C4-2B (cell line): ENCODE results near the gene CCDC34.
"Not testable (repeated sequence)": the region's sequence is repeated elsewhere in the genome, so short reads cannot be mapped to it uniquely, and the experiment has no call there.

Source experiments
- H3K27ac ChIP-seq: fragments of 450-650 bp; 2 replicates; pipeline ENCODE4 v1.5.1; 2017
- ZFX ChIP-seq: fragments of 450-650 bp; IDR thresholded peaks from 2 replicates; pipeline ENCODE4 v1.6.1; 2017
- TF ChIP-seq, protein P1 (sequence below): fragments of 450-650 bp; conservative IDR thresholded peaks from 2 replicates; pipeline ENCODE4 v1.5.1; 2017; ENCODE audit warnings: mild to moderate bottlenecking

CCDC34 gene

DNA sequence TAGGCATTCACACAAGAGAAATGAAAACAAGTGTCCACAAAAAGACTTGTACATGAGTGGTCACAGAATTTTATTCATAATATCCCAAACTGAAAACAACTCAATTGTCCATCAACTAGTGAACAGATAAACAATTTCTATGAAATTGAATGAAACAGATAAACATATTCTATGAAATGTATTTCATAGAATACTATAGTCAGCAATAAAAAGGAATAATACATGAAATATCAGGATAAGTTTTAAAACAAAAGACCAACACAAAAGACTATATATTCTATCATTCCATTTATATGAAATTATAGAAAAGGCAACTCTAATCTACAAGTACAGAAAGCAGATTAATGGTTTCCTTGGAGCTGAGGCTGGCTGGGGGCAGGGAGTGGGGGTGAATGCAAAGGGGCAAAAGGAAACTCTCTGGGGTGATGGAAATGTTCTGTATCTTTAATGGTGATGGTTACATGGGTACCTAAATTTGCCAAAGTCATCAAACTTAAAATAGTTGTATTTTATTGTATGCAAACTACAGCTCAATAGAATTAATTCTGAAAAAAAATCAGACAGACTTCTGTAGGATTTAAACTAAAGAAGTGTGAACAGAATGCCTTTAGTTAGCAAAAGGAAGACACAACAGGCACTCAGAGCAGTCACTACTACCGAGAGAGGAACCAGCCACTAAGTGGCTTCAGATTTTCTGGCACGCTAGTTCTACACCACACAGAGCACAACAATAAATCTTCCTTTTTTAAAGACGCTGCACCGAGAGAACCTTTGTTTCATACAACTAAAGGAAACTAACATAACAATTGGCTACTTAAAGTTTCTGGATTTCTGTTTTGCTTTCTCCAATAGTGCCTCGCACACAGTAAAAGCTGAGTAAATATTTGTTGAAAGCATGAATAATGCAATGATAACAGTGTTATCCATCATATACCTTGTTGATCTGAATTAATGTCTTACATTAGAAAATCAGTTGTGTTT is 15.4 kb downstream of the CCDC34 start:
- no peak overlapping the region for H3K27ac ChIP-seq
- TF ChIP-seq, protein P1, sequence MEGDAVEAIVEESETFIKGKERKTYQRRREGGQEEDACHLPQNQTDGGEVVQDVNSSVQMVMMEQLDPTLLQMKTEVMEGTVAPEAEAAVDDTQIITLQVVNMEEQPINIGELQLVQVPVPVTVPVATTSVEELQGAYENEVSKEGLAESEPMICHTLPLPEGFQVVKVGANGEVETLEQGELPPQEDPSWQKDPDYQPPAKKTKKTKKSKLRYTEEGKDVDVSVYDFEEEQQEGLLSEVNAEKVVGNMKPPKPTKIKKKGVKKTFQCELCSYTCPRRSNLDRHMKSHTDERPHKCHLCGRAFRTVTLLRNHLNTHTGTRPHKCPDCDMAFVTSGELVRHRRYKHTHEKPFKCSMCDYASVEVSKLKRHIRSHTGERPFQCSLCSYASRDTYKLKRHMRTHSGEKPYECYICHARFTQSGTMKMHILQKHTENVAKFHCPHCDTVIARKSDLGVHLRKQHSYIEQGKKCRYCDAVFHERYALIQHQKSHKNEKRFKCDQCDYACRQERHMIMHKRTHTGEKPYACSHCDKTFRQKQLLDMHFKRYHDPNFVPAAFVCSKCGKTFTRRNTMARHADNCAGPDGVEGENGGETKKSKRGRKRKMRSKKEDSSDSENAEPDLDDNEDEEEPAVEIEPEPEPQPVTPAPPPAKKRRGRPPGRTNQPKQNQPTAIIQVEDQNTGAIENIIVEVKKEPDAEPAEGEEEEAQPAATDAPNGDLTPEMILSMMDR: no peak
- TF ChIP-seq ZFX: no peak

DNA sequence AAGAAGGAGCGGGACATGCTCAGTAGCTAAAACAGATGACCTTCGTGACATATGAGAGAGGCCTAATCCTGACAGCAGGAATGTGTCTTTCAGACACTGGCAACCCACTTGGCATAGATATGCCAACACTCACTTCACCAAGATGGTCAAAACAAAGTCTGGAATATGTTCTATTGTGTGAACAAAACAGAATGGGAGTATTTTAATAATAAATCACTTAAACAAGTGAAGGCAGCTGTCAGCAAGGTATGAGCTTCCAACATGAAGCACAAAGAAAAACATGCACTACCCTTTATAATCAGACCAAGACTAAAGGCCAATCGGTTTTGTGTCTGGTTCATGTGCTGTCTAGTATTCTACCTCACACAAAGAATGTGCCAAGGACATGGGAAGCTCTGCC is 23.1 kb downstream of the CCDC34 start:
- TF ChIP-seq ZFX: no peak
- TF ChIP-seq, protein P1: no peak
- H3K27ac ChIP-seq: no peak overlapping the region

DNA sequence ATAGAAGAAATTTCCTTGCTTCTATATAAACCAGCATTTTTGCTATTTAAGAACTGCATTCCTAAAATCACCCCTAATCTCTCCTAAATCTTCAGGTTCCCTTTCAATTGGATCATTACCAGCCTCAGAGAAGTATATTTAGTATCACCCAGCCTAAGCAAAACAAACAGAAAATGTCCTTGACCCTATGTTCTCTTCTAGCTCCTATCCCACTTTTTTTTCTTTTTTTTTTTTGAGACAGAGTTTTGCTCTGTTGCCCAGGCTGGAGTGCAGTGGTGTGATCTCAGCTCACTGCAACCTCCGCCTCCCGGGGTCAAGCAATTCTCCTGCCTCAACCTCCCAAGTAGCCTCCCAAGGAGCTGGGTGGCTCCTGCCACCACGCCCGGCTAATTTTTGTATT is 28.3 kb downstream of the CCDC34 start:
- not testable (repeated sequence) for H3K27ac ChIP-seq

DNA sequence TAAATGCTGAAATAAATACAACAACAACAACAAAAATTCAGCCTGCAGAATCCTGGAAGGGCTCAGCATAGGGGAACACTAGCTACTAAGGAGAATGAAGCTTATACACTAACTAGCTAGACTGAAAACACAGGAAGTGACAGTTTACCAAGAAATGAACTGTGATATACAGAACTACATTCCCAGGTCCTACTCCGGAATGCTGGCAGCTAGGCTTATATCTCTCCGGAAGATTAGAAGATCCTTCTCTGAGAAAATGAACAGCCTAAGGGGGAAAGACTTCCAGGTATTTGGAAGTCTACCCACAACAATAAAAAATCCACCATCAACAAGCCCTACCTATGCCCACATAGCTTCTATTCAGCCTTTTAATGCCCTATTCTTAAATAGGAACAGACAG is 31.0 kb downstream of the CCDC34 start:
- no peak overlapping the region for H3K27ac ChIP-seq
- TF ChIP-seq ZFX: no peak
- TF ChIP-seq, protein P1: no peak

DNA sequence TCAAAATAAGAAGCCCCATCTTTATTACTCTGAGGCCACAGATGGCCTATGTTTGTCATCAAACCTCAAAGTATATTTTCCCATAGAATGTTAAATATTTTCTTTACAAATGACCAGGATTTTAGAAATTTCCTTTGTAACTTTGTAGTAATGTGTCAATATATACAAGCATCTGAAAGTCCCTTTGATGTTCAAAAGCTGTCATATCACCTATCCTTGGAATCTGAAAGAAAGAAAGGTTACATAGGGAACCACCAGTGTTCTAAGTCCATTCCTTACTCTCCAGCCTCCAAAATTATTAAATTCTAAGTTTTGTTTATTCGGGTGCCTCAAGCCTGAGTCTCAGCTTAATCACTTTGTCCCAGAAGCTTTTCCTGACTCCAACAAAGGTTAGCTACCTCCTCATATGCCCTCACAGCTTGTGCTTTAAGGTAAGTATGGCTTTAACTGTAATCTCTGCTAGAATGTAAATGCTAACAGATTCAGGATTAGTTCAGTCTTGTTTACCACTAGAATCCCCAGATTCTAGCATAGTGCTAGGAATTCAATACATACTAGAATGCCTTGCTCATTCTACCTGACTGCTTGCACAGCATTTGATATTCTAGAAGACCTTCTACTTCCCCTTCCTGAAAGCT is 32.3 kb downstream of the CCDC34 start:
- TF ChIP-seq ZFX: no peak
- TF ChIP-seq, protein P1: no peak
- no peak overlapping the region for H3K27ac ChIP-seq

DNA sequence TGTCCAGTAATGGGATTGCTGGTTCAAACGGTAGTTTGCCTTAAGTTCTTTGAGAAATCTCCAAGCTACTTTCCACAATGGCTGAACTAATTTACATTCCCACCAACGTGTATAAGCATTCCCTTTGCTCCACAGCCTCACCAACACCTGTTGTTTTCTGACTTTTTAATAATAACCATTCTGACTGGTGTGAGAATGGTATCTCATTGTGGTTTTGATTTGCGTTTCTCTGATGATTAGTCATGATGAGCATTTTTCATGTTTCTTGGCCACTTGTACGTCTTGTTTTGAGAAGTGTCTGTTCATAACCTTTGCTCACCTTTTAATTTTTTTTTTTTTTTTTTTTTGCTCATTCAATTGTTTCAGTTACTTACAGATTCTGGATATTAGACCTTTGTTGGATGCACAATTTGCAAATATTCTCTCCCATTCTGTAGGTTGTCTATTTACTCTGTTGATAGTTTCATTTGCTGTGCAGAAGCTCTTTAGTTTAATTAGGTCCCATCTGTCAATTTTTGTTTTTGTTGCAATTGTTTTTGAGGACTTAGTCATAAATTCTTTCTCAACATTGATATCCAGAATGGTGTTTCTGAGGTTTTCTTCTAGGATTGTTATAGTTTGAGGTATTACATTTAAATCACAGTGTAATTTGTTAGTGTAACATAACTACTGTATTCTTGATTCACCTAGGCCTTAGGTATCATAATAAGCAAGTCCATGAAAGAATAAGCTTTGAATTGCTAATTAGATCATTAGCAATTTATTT is 33.0 kb downstream of the CCDC34 start:
- no peak overlapping the region for H3K27ac ChIP-seq
- TF ChIP-seq ZFX: no peak
- TF ChIP-seq, protein P1: no peak

DNA sequence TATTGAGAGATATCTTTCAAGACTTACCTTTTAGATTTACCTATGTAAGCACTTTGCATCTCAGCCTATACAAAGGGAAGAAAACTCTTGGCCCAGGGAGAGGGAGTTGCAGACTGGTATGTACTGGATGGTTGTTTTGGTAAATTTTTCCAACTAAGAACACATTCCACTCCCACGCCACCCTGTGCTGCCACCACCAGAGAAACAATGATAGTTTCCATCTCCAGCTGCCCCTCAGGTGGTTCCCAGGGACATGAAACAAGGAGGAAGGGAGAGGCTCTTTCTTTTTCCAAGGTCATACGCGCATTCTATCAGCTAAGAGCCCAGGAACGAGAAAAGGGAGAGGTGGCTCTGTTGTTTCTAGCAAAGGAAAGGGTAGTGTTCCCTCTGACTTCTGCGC is 34.4 kb downstream of the CCDC34 start:
- no peak for TF ChIP-seq ZFX
- TF ChIP-seq, protein P1: no peak
- H3K27ac ChIP-seq: no peak overlapping the region

DNA sequence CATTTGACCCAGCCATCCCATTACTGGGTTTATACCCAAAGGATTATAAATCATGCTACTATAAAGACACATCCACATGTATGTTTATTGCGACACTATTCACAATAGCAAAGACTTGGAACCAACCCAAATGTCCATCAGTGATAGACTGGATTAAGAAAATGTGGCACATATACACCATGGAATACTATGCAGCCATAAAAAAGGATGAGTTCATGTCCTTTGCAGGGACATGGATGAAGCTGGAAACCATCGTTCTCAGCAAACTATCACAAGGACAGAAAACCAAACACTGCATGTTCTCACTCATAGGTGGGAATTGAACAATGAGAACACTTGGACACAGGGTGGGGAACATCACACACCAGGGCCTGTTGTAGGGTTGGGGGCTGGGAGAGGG is 36.0 kb downstream of the CCDC34 start:
- H3K27ac ChIP-seq: not testable (repeated sequence)

DNA sequence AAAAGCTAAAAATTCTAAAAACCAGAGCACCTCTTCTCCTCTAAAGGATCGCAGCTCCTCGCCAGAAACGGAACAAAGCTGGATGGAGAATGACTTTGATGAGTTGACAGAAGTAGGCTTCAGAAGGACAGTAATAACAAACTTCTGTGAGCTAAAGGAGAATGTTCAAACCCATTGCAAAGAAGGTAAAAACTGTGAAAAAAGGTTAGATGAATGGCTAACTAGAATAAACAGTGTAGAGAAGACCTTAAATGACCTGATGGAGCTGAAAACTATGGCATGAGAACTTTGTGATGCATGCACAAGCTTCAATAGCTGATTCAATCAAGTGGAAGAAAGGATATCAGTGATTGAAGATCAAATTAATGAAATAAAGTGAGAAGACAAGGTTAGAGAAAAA is 40.8 kb downstream of the CCDC34 start:
- not testable (repeated sequence) for H3K27ac ChIP-seq

DNA sequence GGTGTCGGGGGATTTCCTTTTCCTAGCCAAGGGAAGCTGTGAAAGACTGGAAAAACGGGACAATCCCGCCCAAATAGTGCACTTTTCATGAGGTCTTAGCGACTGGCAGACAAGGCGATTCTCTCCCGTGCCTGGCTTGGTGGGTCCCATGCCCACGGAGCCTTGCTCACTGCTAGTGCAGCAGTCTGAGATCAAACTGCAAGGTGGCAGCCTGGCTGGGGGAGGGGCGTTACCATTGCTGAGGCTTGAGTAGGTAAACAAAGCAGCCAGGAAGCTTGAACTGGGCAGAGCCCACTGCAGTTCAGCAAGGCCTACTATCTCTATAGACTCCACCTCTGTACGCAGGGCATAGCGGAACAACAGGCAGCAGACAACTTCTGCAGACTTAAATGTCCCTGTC is 41.7 kb downstream of the CCDC34 start:
- not testable (repeated sequence) for H3K27ac ChIP-seq
